AG08395 (cell line): ENCODE data around the gene PCDHGA6.

Experiments
- DNase-seq: peaks from one replicate; pipeline ENCODE4 v3.0.0; 2012; ENCODE audit warnings: mixed read lengths, low spot score

PCDHGA6 gene

DNA sequence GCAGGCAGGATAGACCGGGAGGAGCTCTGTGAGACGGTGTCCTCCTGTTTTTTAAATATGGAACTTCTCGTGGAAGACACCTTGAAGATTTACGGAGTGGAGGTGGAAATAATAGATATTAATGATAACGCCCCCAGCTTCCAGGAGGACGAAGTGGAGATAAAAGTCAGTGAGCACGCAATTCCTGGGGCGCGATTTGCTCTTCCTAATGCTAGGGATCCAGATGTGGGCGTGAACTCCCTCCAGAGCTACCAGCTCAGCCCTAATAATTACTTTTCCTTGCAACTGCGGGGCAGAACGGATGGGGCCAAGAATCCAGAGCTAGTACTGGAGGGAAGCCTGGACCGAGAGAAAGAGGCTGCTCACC, 47.8 kb downstream of the PCDHGA6 start:
- no peak for DNase-seq

DNA sequence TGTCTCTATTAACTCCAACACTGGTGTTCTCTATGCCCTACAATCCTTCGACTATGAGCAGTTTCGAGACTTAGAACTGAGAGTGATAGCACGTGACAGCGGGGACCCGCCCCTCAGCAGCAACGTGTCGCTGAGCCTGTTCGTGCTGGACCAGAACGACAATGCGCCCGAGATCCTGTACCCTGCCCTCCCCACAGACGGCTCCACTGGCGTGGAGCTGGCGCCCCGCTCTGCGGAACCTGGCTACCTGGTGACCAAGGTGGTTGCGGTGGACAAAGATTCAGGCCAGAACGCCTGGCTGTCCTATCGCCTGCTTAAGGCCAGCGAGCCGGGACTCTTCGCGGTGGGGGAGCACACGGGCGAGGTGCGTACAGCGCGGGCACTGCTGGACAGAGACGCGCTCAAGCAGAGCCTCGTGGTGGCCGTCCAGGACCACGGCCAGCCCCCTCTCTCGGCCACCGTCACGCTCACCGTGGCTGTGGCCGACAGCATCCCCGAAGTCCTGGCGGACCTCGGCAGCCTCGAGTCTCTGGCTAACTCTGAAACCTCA, 49.1 kb downstream of the PCDHGA6 start:
- DNase-seq = no peak

DNA sequence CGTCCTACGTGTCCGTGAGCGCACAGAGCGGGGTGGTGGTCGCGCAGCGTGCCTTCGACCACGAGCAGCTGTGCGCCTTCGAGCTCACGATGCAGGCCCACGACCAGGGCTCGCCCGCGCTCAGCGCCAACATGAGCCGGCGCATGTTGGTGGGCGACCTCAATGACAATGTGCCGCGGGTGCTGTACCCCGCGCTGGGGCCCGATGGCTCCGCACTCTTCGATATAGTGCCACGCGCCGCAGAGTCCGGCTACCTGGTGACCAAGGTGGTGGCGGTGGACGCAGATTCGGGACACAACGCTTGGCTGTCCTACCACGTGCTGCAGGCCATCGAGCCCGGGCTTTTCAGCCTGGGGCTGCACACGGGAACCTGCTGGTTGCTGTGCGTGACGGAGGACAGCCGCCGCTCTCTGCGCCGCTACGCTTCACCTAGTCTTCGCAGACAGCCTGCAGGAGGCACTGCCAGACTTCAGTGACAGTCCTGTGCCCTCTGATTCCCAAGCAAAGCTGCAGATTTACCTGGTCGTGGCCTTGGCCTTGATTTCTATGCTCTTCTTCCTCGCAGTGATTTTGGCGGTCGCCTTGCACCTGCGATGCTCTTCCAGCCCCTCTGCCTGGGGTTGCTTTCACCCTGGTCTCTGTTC, 54.2 kb downstream of the PCDHGA6 start:
- no peak for DNase-seq
